HepG2 (cell line): ENCODE measurements around the gene ARHGAP23. TPM values are rescaled to one million over a fixed set of nuclear protein-coding genes. Genes with fewer than 3 reads are reported as not detected.
A peak's percentile ranks its signal among the peaks of the same experiment; 100 is the strongest.

Experiments
- ATAC-seq: fragments of 200-7000 bp; cut with Tn5 transposase; 3 replicates; pipeline ENCODE4 v1.9.1; 2020; ENCODE audit warnings: mild to moderate bottlenecking, moderate library complexity
- BruUV-seq: library from RNA; stranded (reverse); fragments of 400-500 nt; replicated peaks from 2 replicates; lab custom pipeline; 2021; lab: Mats Ljungman, UMichigan
- CTCF ChIA-PET: fragments of 300-600 bp; formaldehyde crosslinking; extraction: SDS; loops from one replicate; lab custom pipeline; 2021; ENCODE audit warnings: low total read pairs, inconsistent platforms, low intra/inter-chr PET ratio; lab: Yijun Ruan, JAX
- POLR2A ChIA-PET: fragments of 350-600 bp; sonication (Branson Sonifier 250); formaldehyde crosslinking; loops from one replicate; lab custom pipeline; 2020; ENCODE audit warnings: antibody characterized with exemption, inconsistent platforms; lab: Yijun Ruan, JAX
- DNase-seq: peaks from one replicate; pipeline ENCODE4 v3.0.0-alpha.2; 2015; ENCODE audit warnings: low spot score
- FAIRE-seq: peaks from 3 replicates; lab custom pipeline; 2011; peaks lifted over from hg19 to GRCh38; lab: Jason Lieb, UNC
- H2AFZ ChIP-seq: one replicate; pipeline ENCODE4 v1.6.1; 2011; ENCODE audit warnings: low read length, inconsistent platforms
- H3K27ac ChIP-seq: fragments of 300-600 bp; 3 replicates; pipeline ENCODE4 v1.8.0; 2011; ENCODE audit warnings: mixed run types, mild to moderate bottlenecking, mixed read lengths, low read length, inconsistent platforms; ENCODE audit not compliant: insufficient read depth; ENCODE audit errors: extremely low read length
- H3K27me3 ChIP-seq, 2 experiments: fragments of 200-600 bp in 1 of 2; 2 replicates in 1 of 2; 3 replicates in 1 of 2; pipeline versions ENCODE4 v1.6.0 to v1.8.0; 2011; ENCODE audit warnings: low read length in 2 of 2, mild to moderate bottlenecking in 2 of 2, moderate library complexity in 2 of 2, inconsistent platforms in 1 of 2; ENCODE audit not compliant: insufficient read depth in 2 of 2, control insufficient read depth in 1 of 2
- H3K36me3 ChIP-seq, 2 experiments: fragments of 200-600 bp in 1 of 2; replicated peaks in 1 of 2; 2 replicates in 1 of 2; 3 replicates in 1 of 2; pipeline versions ENCODE4 v1.5.1 to v1.8.0; 2011; ENCODE audit warnings: low read length in 2 of 2, inconsistent platforms in 1 of 2; ENCODE audit not compliant: insufficient read depth in 2 of 2, control insufficient read depth in 1 of 2
- H3K4me1 ChIP-seq: 2 replicates; pipeline ENCODE4 v1.5.1; 2012; ENCODE audit warnings: low read length, inconsistent platforms; ENCODE audit not compliant: insufficient read depth
- H3K4me2 ChIP-seq: 2 replicates; pipeline ENCODE4 v1.6.0; 2011; ENCODE audit warnings: low read depth, low read length, inconsistent platforms
- H3K4me3 ChIP-seq, 3 experiments: fragments of 200-600 bp in 1 of 3; sonication (generic), shearing (Covaris generic) in 1 of 3; replicated peaks in 1 of 3; 2 replicates each; pipeline ENCODE4 v1.5.1; 2011 to 2016; ENCODE audit warnings: low read length in 3 of 3, inconsistent platforms in 2 of 3, low read depth in 2 of 3, mild to moderate bottlenecking in 2 of 3, control low read depth in 1 of 3, mixed read lengths in 1 of 3; ENCODE audit not compliant: insufficient read depth in 1 of 3
- H3K79me2 ChIP-seq: one replicate; pipeline ENCODE4 v1.6.1; 2011; ENCODE audit warnings: low read length, inconsistent platforms; ENCODE audit not compliant: insufficient read depth
- H3K9ac ChIP-seq: 2 replicates; pipeline ENCODE4 v1.6.0; 2011; ENCODE audit warnings: mild to moderate bottlenecking, low read depth, low read length, inconsistent platforms; ENCODE audit not compliant: insufficient read depth
- H3K9me3 ChIP-seq: 2 replicates; pipeline ENCODE4 v1.5.1; 2012; ENCODE audit warnings: mild to moderate bottlenecking, low read length
- H4K20me1 ChIP-seq: 2 replicates; pipeline ENCODE4 v1.6.0; 2011; ENCODE audit warnings: inconsistent platforms, mild to moderate bottlenecking, low read length, moderate library complexity; ENCODE audit not compliant: insufficient read depth
- ARNT2 ChIP-seq: sonication (generic); formaldehyde crosslinking; IDR thresholded peaks from 2 replicates; pipeline ENCODE4 v1.8.0; 2022; ENCODE audit warnings: mild to moderate bottlenecking, low read depth, missing genetic modification reagents, moderate library complexity
- CEBPB ChIP-seq: IDR thresholded peaks from 2 replicates; pipeline ENCODE4 v1.6.1; 2011; ENCODE audit warnings: low read depth, low read length, improper control_type of control experiment, borderline replicate concordance
- DPF2 ChIP-seq: sonication (generic); formaldehyde crosslinking; IDR thresholded peaks from 2 replicates; pipeline ENCODE4 v1.4.0; 2020; ENCODE audit warnings: mild to moderate bottlenecking, low read depth, missing genetic modification reagents, borderline replicate concordance
- FOXP1 ChIP-seq, 2 experiments: fragments of 450-650 bp in 1 of 2; IDR thresholded peaks; 2 replicates each; pipeline ENCODE4 v1.6.1; 2017 to 2018; ENCODE audit warnings: antibody characterized with exemption in 1 of 2
- MAFF ChIP-seq: IDR thresholded peaks from 2 replicates; pipeline ENCODE4 v1.6.1; 2011; ENCODE audit warnings: low read depth, low read length, improper control_type of control experiment
- MAFK ChIP-seq, 2 experiments: IDR thresholded peaks in 1 of 2; conservative IDR thresholded peaks in 1 of 2; 2 replicates each; pipeline ENCODE4 v1.6.1; 2011; ENCODE audit warnings: improper control_type of control experiment in 2 of 2, low read length in 2 of 2
- NBN ChIP-seq: fragments of 450-650 bp; conservative IDR thresholded peaks from 2 replicates; pipeline ENCODE4 v1.6.1; 2017
- NCOR1 ChIP-seq: fragments of 200-600 bp; sonication (generic); IDR thresholded peaks from 2 replicates; pipeline ENCODE4 v1.7.0; 2017; ENCODE audit warnings: antibody characterized with exemption, low read length, borderline replicate concordance
- RBFOX2 ChIP-seq: fragments of 200-400 bp; formaldehyde crosslinking; IDR thresholded peaks from 2 replicates; pipeline ENCODE4 v1.6.1; 2017; ENCODE audit warnings: low read depth, mild to moderate bottlenecking, low read length
- TGIF2 ChIP-seq: IDR thresholded peaks from 2 replicates; pipeline ENCODE4 v1.6.1; 2016; ENCODE audit warnings: control low read depth, missing compliant biosample characterization
- ZNF138 ChIP-seq: sonication (generic); formaldehyde crosslinking; IDR thresholded peaks from 2 replicates; pipeline ENCODE4 v1.5.0; 2020; ENCODE audit warnings: mild to moderate bottlenecking, low read depth, missing genetic modification reagents
- ZNF205 ChIP-seq: IDR thresholded peaks from 2 replicates; pipeline ENCODE4 v1.6.1; 2018; ENCODE audit warnings: missing biosample characterization, missing genetic modification reagents
- ZNF619 ChIP-seq: sonication (generic); formaldehyde crosslinking; IDR thresholded peaks from 2 replicates; pipeline ENCODE4 v1.4.0; 2020; ENCODE audit warnings: mild to moderate bottlenecking, missing genetic modification reagents
- WGBS: methylation state at CpG from one replicate; pipeline ENCODE4 v1.1.6; 2017; ENCODE audit warnings: low lambda C conversion rate; 5-methylcytosine and 5-hydroxymethylcytosine counted together
- in situ Hi-C: cut with HindIII; loops from 2 replicates; pipeline ENCODE4 v1.10.0; 2017; ENCODE audit warnings: low pct_unique_long_range_greater_than_20kb; ENCODE audit not compliant: extremely low pct_ligation_motif_present
- intact Hi-C: fragments of 100-400 bp; cut with micrococcal nuclease; formaldehyde crosslinking; loops from one replicate; pipeline ENCODE4 v1.10.0; 2022; ENCODE audit not compliant: unreplicated experiment
- polyA plus RNA-seq, 8 experiments: library from polyadenylated mRNA; depleted of rRNA in 3 of 8; stranded (reverse) in 7 of 8; unstranded in 1 of 8; fragments of >200 nt; fragmentation: Illumina TruSeq in 4 of 8; extraction: Trizol in 4 of 8; gene quantifications; 2 replicates each; pipeline versions ENCODE4 v1.2.1 to v1.2.3, GENCODE V29; 2011 to 2016; ENCODE audit warnings: low read depth in 4 of 8, missing spikeins in 1 of 8, mixed read lengths in 1 of 8; ENCODE audit not compliant: insufficient read depth in 1 of 8
- total RNA-seq, 5 experiments: library from RNA; depleted of rRNA; stranded (reverse); fragments of >200 nt; fragmentation: Illumina TruSeq; extraction: Trizol; gene quantifications; 2 replicates each; pipeline ENCODE4 v1.2.3, GENCODE V29; 2016; ENCODE audit warnings: low read depth in 1 of 5
- TF ChIP-seq, protein P1 (sequence below): IDR thresholded peaks from 2 replicates; pipeline ENCODE4 v1.6.1; 2018; ENCODE audit warnings: missing genetic modification reagents
- TF ChIP-seq, protein P2 (sequence below): fragments of 450-650 bp; IDR thresholded peaks from 2 replicates; pipeline ENCODE4 v1.6.1; 2017; ENCODE audit warnings: mild to moderate bottlenecking

The ARHGAP23 gene
- total and polyA plus RNA-seq, 2 of the 13 experiments (the other 11 are each of a cell fraction or from before 2014, with no cell fraction given): 0.03 TPM; not detected in 1

DNA sequence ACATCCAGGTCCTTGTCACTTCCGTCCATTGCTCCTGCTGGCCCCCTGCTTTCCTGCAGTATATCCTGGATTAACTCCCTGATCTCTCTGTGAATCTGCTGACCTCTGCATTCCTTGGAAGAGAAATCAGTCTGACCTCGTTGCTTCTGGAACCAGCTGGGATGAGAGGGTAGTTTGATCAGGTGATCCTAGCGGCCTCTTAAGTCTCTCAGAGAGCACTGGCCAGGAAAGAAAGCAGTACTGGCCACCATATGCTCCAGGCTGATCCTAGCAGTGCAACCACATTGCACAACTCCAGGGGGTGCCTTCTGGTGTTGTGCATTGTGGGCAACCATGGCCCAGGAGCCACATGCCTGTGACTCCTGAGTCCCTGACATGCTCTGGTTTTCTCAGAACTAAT, 79.2 kb downstream of the ARHGAP23 start:
- Histone ChIP-seq H3K9ac (no peak overlapping the region), H3K79me2 (no peaks in the 10 kb centered on the region), H3K4me3 (no peak overlapping the region), H4K20me1 (no peaks in the 10 kb centered on the region), H3K4me2 (no peak overlapping the region), H2AFZ (no peak overlapping the region), H3K9me3 (no peaks in the 10 kb centered on the region), H3K4me1 (peaks cover 25% of the 10 kb centered on the region), H3K36me3 (no peaks in the 10 kb centered on the region), H3K27ac (no peak overlapping the region), H3K27me3 (peaks cover 9 to 81% of the 10 kb centered on the region in 2 experiments; a peak in 4 of 5 replicates)
- FAIRE-seq (no peak), ATAC-seq (no peak), DNase-seq (no peak)
- CTCF ChIA-PET: interaction anchor here (0.9 kb wide), 1 partner anchor 16 kb away, joined by 3 read pairs; no protein-coding TSS in a partner anchor
- TF ChIP-seq CEBPB (peak; percentile 66; the same call in 1 of the 2 replicates), MAFF (peak; percentile 93), NBN (no peak), MAFK (conservative IDR thresholded peaks at IDR 0.05 in 1 of 2, IDR thresholded peaks at IDR 0.05 in 1 of 2; ENCODE audit: low read length in 2 of 2) (peak; percentile 92 to 96), ARNT2 (CRISPR knock-in tag) (no peak), ZNF619 (CRISPR knock-in tag) (no peak), TGIF2 (CRISPR knock-in tag) (no peak), FOXP1 (IDR thresholded peaks at IDR 0.05) (no peak), FOXP1 (CRISPR knock-in tag; IDR thresholded peaks at IDR 0.05) (no peak), RBFOX2 (no peak), NCOR1 (no peak), ZNF205 (CRISPR knock-in tag) (no peak), ZNF138 (CRISPR knock-in tag) (no peak), DPF2 (CRISPR knock-in tag) (no peak)
- TF ChIP-seq, protein P1, sequence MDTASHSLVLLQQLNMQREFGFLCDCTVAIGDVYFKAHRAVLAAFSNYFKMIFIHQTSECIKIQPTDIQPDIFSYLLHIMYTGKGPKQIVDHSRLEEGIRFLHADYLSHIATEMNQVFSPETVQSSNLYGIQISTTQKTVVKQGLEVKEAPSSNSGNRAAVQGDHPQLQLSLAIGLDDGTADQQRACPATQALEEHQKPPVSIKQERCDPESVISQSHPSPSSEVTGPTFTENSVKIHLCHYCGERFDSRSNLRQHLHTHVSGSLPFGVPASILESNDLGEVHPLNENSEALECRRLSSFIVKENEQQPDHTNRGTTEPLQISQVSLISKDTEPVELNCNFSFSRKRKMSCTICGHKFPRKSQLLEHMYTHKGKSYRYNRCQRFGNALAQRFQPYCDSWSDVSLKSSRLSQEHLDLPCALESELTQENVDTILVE (CRISPR knock-in tag): no peak
- TF ChIP-seq, protein P2, sequence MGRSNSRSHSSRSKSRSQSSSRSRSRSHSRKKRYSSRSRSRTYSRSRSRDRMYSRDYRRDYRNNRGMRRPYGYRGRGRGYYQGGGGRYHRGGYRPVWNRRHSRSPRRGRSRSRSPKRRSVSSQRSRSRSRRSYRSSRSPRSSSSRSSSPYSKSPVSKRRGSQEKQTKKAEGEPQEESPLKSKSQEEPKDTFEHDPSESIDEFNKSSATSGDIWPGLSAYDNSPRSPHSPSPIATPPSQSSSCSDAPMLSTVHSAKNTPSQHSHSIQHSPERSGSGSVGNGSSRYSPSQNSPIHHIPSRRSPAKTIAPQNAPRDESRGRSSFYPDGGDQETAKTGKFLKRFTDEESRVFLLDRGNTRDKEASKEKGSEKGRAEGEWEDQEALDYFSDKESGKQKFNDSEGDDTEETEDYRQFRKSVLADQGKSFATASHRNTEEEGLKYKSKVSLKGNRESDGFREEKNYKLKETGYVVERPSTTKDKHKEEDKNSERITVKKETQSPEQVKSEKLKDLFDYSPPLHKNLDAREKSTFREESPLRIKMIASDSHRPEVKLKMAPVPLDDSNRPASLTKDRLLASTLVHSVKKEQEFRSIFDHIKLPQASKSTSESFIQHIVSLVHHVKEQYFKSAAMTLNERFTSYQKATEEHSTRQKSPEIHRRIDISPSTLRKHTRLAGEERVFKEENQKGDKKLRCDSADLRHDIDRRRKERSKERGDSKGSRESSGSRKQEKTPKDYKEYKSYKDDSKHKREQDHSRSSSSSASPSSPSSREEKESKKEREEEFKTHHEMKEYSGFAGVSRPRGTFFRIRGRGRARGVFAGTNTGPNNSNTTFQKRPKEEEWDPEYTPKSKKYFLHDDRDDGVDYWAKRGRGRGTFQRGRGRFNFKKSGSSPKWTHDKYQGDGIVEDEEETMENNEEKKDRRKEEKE: no peak
- POLR2A ChIA-PET: no interaction called here
- intact Hi-C loops (loop anchor here (5.0 kb wide), 1 partner anchor 160 kb away; no protein-coding TSS in a partner anchor), in situ Hi-C loops (no loop called here)
- BruUV-seq: no TSS peak
- WGBS: 34% methylated on average over 3 of the region's 3 CpGs
